GM12874 (cell line): ENCODE measurements around the gene PTP4A1.

ENCODE experiments used
- TF ChIP-seq, protein P1 (sequence below): IDR thresholded peaks from 2 replicates; pipeline ENCODE4 v1.5.1; 2011; ENCODE audit warnings: low read depth, mild to moderate bottlenecking, control low read depth, low read length, moderate library complexity; ENCODE audit not compliant: insufficient read depth

Gene PTP4A1

DNA sequence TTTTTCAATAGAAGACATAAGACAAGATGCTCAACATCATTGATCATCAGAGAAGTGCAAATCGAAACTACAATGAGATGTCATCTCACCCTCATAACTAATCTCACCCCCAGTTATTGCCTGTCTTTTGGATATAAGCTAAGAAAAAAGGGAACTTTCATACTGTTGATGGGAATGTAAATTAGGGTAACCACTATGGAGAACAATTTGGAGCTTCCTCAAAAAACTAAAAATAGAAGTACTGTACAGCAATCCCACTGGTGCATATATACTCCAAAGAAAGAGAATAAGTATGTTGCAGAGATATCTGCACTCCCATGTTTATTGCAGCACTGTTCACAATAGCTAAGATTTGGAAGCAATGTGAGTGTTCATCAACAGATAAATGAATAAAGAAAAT, 37.0 kb downstream of the PTP4A1 start:
- TF ChIP-seq, protein P1, sequence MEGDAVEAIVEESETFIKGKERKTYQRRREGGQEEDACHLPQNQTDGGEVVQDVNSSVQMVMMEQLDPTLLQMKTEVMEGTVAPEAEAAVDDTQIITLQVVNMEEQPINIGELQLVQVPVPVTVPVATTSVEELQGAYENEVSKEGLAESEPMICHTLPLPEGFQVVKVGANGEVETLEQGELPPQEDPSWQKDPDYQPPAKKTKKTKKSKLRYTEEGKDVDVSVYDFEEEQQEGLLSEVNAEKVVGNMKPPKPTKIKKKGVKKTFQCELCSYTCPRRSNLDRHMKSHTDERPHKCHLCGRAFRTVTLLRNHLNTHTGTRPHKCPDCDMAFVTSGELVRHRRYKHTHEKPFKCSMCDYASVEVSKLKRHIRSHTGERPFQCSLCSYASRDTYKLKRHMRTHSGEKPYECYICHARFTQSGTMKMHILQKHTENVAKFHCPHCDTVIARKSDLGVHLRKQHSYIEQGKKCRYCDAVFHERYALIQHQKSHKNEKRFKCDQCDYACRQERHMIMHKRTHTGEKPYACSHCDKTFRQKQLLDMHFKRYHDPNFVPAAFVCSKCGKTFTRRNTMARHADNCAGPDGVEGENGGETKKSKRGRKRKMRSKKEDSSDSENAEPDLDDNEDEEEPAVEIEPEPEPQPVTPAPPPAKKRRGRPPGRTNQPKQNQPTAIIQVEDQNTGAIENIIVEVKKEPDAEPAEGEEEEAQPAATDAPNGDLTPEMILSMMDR, result no peak

DNA sequence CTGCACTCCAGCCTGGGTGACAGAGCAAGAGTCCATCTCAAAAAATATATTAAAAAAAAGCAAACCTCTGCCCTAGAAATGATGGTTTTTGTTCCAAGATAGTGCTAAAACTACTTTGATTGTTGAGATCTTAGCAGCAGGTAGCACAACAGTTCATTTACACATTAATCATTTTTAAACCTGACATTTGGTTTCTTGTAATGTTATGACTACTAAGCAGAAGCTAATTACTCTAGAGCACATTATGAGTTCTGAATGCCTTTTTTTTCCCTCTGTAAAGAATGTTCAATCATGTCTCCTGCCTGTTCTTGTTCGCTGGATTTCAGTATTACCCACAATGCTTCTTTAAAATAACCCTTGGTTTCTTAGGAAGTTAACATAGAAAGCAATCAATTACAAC, 38.7 kb downstream of the PTP4A1 start:
- TF ChIP-seq, protein P1, result no peak

DNA sequence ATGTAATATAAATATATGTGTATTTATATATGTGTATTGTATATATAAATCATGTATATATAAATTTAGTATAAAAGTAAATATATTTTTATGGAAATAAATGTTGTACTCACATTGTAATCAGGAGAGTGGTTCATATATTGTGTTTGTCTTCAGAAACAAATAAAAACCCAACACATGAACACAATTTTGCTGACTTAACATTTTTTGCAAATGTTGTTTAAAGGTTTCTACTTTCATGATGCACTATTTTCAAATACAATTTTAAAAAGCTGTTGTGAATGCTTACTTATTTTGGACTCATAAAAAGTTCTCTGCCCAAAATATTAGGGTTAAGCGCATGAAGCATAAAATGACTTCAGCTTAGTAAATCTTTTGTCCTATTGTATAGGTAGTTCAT, 39.3 kb downstream of the PTP4A1 start:
- TF ChIP-seq, protein P1, result no peak

DNA sequence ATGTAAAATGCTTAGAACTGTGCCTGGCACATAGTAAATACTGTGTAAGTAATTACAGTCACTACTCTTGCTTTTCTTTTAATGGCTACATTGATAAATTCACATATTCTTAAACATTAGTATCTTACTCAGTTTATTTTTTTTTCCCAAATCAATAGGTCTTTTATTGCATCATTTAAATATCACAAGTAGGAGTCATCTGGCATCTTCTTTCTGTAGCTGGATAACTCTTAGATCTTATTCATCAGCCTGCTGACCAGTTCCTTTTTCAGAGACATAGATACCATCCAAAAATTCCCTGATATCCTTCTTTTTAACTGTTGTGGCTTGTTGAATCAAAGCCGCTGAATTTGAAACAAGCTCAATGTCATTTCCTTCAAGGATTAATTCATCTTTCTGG, 43.3 kb downstream of the PTP4A1 start:
- TF ChIP-seq, protein P1, result no peak
